Fibroblast of skin of right biceps (primary cell): Measurements from ENCODE around the gene DIAPH3.
A peak's percentile ranks its signal among the peaks of the same experiment; 100 is the strongest.
"Not testable (repeated sequence)": the region's sequence is repeated elsewhere in the genome, so short reads cannot be mapped to it uniquely, and the experiment has no call there.

Experiments
- DNase-seq: peaks from one replicate; pipeline ENCODE4 v3.0.0-alpha.2; 2013

The DIAPH3 gene, protein sequence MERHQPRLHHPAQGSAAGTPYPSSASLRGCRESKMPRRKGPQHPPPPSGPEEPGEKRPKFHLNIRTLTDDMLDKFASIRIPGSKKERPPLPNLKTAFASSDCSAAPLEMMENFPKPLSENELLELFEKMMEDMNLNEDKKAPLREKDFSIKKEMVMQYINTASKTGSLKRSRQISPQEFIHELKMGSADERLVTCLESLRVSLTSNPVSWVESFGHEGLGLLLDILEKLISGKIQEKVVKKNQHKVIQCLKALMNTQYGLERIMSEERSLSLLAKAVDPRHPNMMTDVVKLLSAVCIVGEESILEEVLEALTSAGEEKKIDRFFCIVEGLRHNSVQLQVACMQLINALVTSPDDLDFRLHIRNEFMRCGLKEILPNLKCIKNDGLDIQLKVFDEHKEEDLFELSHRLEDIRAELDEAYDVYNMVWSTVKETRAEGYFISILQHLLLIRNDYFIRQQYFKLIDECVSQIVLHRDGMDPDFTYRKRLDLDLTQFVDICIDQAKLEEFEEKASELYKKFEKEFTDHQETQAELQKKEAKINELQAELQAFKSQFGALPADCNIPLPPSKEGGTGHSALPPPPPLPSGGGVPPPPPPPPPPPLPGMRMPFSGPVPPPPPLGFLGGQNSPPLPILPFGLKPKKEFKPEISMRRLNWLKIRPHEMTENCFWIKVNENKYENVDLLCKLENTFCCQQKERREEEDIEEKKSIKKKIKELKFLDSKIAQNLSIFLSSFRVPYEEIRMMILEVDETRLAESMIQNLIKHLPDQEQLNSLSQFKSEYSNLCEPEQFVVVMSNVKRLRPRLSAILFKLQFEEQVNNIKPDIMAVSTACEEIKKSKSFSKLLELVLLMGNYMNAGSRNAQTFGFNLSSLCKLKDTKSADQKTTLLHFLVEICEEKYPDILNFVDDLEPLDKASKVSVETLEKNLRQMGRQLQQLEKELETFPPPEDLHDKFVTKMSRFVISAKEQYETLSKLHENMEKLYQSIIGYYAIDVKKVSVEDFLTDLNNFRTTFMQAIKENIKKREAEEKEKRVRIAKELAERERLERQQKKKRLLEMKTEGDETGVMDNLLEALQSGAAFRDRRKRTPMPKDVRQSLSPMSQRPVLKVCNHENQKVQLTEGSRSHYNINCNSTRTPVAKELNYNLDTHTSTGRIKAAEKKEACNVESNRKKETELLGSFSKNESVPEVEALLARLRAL

DNA sequence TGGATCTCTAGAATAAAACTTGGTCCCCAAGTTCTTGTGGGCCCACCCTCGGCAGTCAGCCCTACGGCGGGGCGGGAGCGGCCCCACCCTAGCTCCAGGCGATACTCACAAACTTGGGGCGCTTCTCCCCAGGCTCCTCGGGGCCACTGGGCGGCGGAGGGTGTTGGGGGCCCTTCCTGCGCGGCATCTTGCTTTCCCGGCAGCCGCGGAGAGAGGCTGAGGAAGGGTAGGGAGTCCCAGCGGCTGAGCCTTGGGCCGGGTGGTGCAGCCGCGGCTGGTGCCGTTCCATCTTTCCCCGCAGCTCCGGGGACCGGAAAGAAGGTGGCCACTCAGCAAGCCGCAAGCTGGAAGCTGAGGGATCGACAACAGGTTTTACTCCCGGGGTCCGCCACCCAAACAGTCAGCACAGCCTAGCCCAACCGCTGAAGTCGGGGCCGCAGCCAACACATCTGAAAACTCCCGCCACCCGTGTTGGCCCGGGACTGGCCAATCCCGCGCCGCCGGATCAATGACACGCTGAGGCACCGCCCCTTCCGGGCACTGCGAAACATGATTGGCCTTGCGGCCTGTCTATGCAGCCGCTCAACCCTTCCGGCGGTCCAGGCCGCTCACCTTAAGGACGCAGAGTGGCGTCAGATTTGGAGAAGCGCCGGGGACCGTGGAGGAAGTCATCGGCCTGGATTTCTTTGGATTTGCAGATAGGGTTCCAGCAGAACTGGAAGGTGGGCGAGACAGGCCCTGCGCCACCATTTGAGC is at the start of gene DIAPH3:
TSS of gene DIAPH3 (minus strand) at position 451 of the 756 bp plus-strand sequence. CDS start at position 289, 162 bp downstream.
- DNase-seq, result peak; percentile 97

DNA sequence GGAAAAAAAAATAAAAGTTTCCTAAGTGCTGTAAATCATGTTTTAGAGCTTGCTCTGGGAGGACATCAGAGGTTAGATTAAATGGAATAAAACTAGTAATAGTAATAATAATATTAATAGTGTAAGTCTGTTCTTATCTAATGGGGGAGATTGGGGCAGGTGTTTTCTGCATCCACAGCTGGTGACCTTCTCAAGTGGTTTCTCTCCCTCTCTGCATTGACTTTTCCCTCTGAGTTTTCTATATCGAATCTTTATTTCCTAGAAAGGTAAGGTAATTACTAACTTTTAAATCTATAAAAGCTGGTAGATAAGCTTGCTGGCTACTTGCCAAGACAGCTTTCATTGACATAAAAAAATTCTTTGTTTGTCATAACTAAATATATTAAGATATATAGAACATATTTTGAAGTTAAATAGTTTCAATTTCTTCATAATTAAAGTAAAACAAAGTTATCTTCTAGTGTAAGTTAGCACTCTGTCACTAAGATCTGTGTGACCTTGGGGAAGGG is 49.6 kb upstream of the DIAPH3 start:
- DNase-seq, result no peak

DNA sequence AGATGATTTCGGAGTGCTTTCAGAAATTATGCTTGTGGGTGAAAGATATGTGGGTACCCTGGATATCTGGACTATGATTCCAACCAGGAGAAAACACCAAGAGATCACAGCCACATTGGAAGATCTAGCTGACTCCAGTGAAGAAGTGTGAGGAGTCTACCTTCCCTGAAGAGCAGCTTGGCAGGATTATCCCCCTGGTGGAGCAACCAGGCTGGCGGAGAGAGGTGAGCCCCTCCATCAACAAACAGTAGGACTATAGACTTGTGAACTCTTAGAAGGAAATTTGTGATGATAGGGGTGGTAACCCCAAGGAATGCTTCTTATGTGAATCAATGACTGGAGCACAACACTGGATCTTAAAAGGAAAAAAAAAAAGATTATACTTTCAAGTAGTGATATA is 47.8 kb upstream of the DIAPH3 start:
- DNase-seq, result no peak

- no peak for DNase-seq
Measured at GRCh38 chr13:60210510-60211330, 47.0 kb upstream of the DIAPH3 start.

- DNase-seq, result not testable (repeated sequence)
Measured at GRCh38 chr13:60205499-60205898, 41.8 kb upstream of the DIAPH3 start.

DNA sequence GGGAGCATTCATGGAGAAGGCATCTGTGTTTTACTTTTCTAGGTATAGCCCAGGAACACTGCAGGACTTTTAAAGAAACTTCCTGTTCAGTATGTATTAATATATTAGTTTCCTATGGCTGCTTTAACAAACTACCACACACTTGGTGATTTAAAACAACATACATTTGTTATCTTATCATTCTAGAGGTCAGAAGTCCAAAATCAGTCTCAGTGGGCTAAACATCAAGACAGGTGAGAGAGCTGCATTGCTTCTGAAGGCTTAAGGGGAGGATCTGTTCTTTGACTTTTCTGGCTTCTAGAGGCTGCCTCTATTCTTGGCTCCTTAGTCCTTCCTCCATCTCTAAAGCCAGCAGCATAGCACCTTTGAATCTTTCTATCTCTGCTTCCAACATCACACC is 37.6 kb upstream of the DIAPH3 start:
- no peak for DNase-seq

- DNase-seq, result not testable (repeated sequence)
Measured at GRCh38 chr13:60195893-60196292, 32.2 kb upstream of the DIAPH3 start.

- DNase-seq, result no peak
Measured at GRCh38 chr13:60182907-60183306, 19.2 kb upstream of the DIAPH3 start.

- no peak for DNase-seq
Measured at GRCh38 chr13:60178327-60178726, 14.6 kb upstream of the DIAPH3 start.

- no peak for DNase-seq
Measured at GRCh38 chr13:60175571-60175970, 11.8 kb upstream of the DIAPH3 start.

DNA sequence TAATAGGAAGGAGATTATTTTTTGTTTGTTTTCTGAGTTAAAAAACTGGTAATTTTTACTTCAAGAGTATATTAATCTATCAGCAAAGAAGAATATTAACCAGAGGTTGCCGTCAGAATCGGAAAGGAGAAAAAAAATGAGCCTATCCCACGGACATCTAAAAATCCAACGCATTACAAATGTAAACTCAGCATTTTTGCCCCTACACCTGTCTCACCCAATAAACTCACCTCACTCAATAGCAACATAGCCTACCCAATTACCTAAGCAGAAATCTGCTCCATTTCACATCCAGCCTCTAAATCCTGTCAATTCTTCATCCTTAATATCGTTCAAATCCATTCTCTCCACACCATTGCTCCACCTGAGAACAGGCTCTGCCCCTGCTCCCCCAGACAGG is 10.4 kb upstream of the DIAPH3 start:
- no peak for DNase-seq

- no peak for DNase-seq
Measured at GRCh38 chr13:60172111-60172510, 8.4 kb upstream of the DIAPH3 start.

- peak; percentile 9 for DNase-seq
Measured at GRCh38 chr13:60170414-60170813, 6.7 kb upstream of the DIAPH3 start.

- no peak for DNase-seq
Measured at GRCh38 chr13:60169239-60170031, 5.7 kb upstream of the DIAPH3 start.

- no peak for DNase-seq
Measured at GRCh38 chr13:60167121-60167520, 3.4 kb upstream of the DIAPH3 start.

DNA sequence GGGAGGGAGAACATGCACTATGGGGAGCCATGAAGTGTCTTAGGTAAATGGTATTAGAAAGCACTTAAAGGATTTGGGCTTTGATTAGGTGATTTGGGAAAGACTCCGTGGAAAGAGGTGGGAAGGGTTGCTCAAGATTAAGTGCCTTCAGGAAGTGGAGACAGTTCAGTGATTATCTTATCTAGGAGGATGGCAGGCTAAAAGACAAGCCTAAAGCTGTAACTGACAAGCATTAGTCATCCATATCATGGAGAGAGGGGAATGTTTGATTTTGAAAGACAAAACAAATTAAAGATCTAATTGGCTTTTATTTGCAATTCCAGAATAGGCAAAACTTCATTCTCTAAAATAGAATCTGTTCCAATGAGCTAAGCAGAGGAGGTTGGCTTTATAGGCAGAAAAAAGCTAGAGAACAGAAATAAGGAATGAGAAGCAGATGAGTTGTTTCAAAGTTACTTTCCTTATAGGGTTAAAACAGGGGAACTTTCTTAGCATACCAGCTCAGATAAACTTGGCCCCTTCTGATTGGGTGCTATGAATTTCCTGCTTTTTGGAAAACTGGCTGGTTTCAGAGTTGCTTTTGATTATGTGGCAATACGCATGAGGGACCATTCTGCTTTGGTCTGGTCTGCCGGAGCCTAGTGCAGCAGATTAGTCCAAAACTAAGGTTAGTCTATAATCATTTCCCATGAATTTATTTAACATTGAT is 1.8 kb upstream of the DIAPH3 start:
- DNase-seq, result peak; percentile 74

DNA sequence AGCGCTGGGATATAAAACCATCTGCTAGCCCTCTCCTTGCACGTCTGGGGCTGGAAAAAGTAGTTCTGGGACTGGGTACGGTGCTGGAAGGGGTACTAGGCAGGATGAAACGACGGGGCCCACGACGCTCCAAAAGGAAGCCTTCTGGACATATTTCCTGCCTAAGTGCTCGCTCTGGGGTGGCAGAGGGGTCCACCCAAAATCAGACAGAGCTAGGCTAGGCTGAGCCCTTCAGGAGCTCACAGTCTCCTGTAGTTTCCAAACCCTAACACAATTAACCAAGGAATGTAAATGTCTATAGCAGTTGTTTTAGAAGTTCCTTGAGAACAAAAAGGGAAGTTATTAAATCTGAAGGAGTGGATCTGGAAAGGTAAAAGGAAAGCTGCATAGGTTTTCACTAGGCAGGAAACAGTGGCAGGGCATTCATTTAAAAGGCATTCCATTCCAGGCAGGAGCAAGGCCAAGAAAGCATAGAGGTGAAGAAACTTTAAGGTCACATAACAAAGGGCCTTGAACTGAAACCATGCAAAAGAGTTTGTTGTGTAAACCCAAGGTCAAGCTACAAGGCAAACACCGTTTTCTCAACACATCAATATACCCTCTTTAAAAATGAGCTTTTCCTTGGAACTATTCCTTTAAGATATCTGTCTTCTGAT is 634 bp upstream of the DIAPH3 start:
- peak; percentile 23 for DNase-seq

GRCh38 chr13:60162096-60162495 is 1.6 kb downstream of the DIAPH3 start:
- DNase-seq, result peak; percentile 53

GRCh38 chr13:60158321-60158801 is 5.4 kb downstream of the DIAPH3 start:
- no peak for DNase-seq
